HFFc6 (cell line): ENCODE results near the gene CEP76. TPM values are rescaled to one million over a fixed set of nuclear protein-coding genes. Genes with fewer than 3 reads are reported as not detected.

Experiments used
- DNase-seq: peaks from one replicate; pipeline ENCODE4 v3.0.0-alpha.2; 2018
- H3K27ac Mint-ChIP-seq: 2 replicates; pipeline ENCODE4 v1.8.0; 2020; ENCODE audit warnings: mild to moderate bottlenecking, mixed read lengths
- H3K27me3 Mint-ChIP-seq: 2 replicates; pipeline ENCODE4 v1.8.0; 2021; ENCODE audit warnings: mild to moderate bottlenecking, moderate library complexity, mixed read lengths; ENCODE audit not compliant: insufficient read depth
- H3K36me3 Mint-ChIP-seq: 2 replicates; pipeline ENCODE4 v1.8.0; 2021; ENCODE audit warnings: low read depth, mixed read lengths
- H3K4me1 Mint-ChIP-seq: 2 replicates; pipeline ENCODE4 v1.8.0; 2020; ENCODE audit warnings: low read depth, mixed read lengths
- H3K4me3 Mint-ChIP-seq: 2 replicates; pipeline ENCODE4 v1.8.0; 2020; ENCODE audit warnings: mild to moderate bottlenecking, moderate library complexity, mixed read lengths
- H3K9me3 Mint-ChIP-seq: 2 replicates; pipeline ENCODE4 v1.8.0; 2020; ENCODE audit warnings: mild to moderate bottlenecking, mixed read lengths
- total RNA-seq, 6 experiments: library from RNA; stranded (reverse); fragmentation: NEBNext Ultra II Directional; extraction: Animal tissue kit (Norgen Biotek cat#: 25700); gene quantifications; 2 replicates in 1 of 6; 3 replicates in 5 of 6; pipeline ENCODE4 v1.2.3, GENCODE V29; 2021
- TF ChIP-seq, protein P1 (sequence below): fragments of 200-600 bp; sonication (generic); IDR thresholded peaks from 2 replicates; pipeline ENCODE4 v1.5.0; 2021; ENCODE audit warnings: antibody characterized with exemption, mild to moderate bottlenecking

The CEP76 gene
- total RNA-seq, 6 experiments from 2014 or later = 5.5 to 8.0 (median 7.6) TPM

DNA sequence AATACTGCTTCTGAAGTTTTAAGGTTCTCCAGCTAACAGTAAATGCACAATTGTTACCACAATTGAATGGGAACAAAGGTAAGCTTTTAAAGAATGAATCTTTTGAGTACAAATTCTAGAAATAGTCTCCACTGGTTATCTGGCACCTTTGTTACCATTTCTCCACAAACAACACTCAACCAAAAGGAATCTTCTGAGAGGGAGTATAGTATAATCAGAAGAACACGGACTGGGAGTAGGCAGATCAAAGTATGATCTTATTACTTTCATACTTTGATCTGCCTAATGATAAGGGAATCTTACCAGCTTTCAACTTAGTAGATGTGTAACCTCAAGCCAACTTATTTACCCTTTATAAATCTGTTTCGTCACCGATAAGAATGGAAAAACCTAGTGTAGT is 1.4 kb downstream of the CEP76 start:
- no peak for DNase-seq
- H3K27ac Mint-ChIP-seq = peak overlapping the region; percentile 100; the same call in 1 of the 2 replicates

DNA sequence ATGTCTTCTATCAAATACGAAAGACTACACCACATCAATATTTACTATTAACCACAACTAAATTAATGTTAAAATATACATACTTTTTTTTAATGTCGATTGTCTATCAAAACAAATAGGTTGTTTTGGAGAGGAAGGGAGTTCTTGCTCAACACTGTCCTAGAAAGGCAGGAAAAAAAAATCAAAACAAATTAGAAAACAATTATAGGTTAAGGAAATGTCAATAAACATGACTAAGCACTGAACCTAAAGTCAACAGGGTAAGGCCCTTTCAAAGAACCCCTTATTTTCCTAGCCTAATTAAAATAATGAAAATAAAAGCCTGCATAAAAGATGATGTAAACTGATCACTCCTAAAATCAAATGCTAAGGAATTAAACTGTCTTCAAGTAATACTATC is 2.8 kb downstream of the CEP76 start:
- Mint-ChIP-seq H3K4me3 (no peak overlapping the region), H3K4me1 (peaks cover 34% of the 10 kb centered on the region), H3K27me3 (no peaks in the 10 kb centered on the region), H3K9me3 (peaks cover 8% of the 10 kb centered on the region; the same call in 1 of the 2 replicates), H3K36me3 (peaks cover 24% of the 10 kb centered on the region), H3K27ac (no peak overlapping the region)
- TF ChIP-seq, protein P1, sequence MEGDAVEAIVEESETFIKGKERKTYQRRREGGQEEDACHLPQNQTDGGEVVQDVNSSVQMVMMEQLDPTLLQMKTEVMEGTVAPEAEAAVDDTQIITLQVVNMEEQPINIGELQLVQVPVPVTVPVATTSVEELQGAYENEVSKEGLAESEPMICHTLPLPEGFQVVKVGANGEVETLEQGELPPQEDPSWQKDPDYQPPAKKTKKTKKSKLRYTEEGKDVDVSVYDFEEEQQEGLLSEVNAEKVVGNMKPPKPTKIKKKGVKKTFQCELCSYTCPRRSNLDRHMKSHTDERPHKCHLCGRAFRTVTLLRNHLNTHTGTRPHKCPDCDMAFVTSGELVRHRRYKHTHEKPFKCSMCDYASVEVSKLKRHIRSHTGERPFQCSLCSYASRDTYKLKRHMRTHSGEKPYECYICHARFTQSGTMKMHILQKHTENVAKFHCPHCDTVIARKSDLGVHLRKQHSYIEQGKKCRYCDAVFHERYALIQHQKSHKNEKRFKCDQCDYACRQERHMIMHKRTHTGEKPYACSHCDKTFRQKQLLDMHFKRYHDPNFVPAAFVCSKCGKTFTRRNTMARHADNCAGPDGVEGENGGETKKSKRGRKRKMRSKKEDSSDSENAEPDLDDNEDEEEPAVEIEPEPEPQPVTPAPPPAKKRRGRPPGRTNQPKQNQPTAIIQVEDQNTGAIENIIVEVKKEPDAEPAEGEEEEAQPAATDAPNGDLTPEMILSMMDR = no peak
- DNase-seq = no peak

More for the DNA sequence above, 1.4 kb downstream of the CEP76 start:
- Mint-ChIP-seq H3K9me3 (peaks cover 8% of the 10 kb centered on the region; the same call in 1 of the 2 replicates), H3K36me3 (peaks cover 24% of the 10 kb centered on the region), H3K27me3 (no peaks in the 10 kb centered on the region), H3K4me3 (peak overlapping the region; percentile 97), H3K4me1 (peaks cover 44% of the 10 kb centered on the region)
- TF ChIP-seq, protein P1 = no peak

DNA sequence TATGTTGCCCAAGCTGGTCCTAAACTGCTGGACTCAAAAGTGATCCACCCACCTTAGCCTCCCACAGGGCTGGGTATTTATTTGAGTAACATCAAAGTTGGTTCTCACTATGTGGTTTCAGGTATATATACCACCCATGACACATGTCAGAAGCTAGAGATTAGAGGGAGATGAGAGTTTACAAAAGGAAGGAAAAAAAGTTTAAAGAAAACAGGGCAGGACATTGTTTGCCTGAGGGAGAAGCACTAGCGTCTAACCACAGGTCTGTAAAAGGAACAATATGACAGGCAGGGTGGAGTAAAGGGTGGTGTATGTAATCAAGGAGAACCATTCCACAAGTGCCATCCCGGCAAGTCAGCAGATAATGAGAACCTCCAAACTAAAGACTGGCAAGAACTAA is 8.5 kb downstream of the CEP76 start:
- Mint-ChIP-seq H3K27me3 (no peaks in the 10 kb centered on the region; the same call in 1 of the 2 replicates), H3K36me3 (peaks cover 17% of the 10 kb centered on the region), H3K9me3 (no peaks in the 10 kb centered on the region), H3K4me3 (no peak overlapping the region), H3K4me1 (peaks cover 10% of the 10 kb centered on the region), H3K27ac (no peak overlapping the region)
- no peak for DNase-seq
- TF ChIP-seq, protein P1 = no peak

DNA sequence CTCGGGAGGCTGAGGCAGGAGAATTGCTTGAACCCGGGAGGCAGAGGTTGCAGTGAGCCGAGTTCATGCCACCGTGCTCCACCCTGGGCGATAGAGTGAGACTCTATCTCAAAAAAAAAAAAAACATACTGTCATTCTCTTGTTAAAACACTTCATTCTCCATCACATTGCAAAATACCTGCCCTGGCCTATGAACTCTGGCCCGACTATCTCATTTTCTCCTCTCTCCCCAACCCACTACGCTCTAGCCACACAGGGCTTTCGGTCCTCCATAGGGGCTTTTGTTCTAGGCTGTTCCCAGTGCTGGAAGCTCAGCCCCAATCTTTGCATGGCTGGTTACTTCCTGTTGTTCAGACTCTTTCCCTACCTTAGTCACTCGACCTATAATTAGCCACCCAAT is 10.3 kb downstream of the CEP76 start:
- Mint-ChIP-seq H3K27me3 (no peaks in the 10 kb centered on the region; the same call in 1 of the 2 replicates), H3K4me3 (no peak overlapping the region), H3K9me3 (no peaks in the 10 kb centered on the region), H3K4me1 (peaks cover 10% of the 10 kb centered on the region), H3K36me3 (peaks cover 12% of the 10 kb centered on the region), H3K27ac (no peak overlapping the region)
- TF ChIP-seq, protein P1 = no peak
- DNase-seq = no peak

DNA sequence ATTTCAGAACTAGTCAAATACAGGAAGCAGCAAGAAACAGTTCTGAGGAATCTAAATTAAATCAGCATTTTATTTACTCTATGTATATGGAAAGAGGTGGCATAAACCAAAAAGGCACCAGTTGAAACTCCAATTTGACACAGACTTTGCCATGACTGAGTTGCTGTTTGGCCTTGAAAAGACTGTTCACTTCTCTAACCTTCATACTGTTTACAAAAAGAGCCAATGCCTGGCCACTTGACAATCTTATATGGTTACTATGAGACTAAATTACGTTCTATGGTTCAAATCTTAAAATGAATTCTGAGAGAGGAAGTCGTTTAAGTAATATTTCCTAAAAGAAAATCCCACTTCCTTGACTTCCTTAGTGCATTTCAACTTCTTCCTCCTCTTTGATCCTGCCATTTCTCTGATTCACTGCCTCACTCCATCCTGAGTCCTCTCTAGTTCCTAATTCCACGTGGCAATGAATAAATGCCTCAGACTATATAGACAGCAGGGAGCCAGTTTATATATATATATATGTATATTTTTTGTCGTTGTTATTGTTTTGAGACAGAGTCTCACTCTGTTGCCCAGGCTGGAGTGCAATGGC is 13.2 kb downstream of the CEP76 start:
- TF ChIP-seq, protein P1 = no peak
- H3K4me1 Mint-ChIP-seq = peaks cover 7% of the 10 kb centered on the region
- no peak for DNase-seq
- H3K36me3 Mint-ChIP-seq = peaks cover 10% of the 10 kb centered on the region
- no peaks in the 10 kb centered on the region; the same call in 1 of the 2 replicates for H3K27me3 Mint-ChIP-seq
- H3K4me3 Mint-ChIP-seq = no peak overlapping the region
- H3K9me3 Mint-ChIP-seq = no peaks in the 10 kb centered on the region
- no peak overlapping the region for H3K27ac Mint-ChIP-seq
